GM18909 (cell line): ENCODE measurements around the gene GNG4.
"Not testable (repeated sequence)": the region's sequence is repeated elsewhere in the genome, so short reads cannot be mapped to it uniquely, and the experiment has no call there.

Experiments
- ATAC-seq: cut with Tn5 transposase; IDR thresholded peaks from one replicate; pipeline ENCODE4 v1.9.1; 2021; ENCODE audit warnings: mild to moderate bottlenecking; ENCODE audit not compliant: unreplicated experiment, poor library complexity

The GNG4 gene

GRCh38 chr1:235650341-235651169, 971 bp upstream of the GNG4 start:
- no peak for ATAC-seq

- peak; percentile 48 for ATAC-seq
Observed at GRCh38 chr1:235648954-235649367, 623 bp downstream of the GNG4 start.

GRCh38 chr1:235648407-235648907, 1.1 kb downstream of the GNG4 start:
- ATAC-seq: no peak

DNA sequence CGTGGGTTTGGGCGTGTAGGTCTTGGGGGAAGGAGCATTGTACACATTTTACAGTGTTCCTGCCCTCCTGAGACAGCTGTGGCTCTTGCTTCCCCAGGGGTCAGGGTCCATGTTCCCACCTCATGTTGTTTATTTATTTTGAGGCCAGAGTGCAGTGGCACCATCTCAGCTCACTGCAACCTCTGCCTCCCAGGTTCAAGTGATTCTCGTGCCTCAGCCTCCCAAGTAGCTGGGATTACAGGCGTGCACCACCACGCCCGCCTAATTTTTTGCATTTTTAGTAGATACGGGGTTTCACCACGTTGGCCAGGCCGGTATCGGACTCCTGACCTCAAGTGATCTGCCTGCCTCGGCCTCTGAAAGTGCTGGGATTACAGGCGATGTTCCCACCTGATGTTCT, 2.0 kb downstream of the GNG4 start:
- ATAC-seq: not testable (repeated sequence)

GRCh38 chr1:235646463-235646862, 3.1 kb downstream of the GNG4 start:
- no peak for ATAC-seq

GRCh38 chr1:235644693-235645305, 4.8 kb downstream of the GNG4 start:
- ATAC-seq: no peak

GRCh38 chr1:235643837-235644692, 5.5 kb downstream of the GNG4 start:
- ATAC-seq: no peak

- ATAC-seq: no peak
Observed at GRCh38 chr1:235642943-235643371, 6.6 kb downstream of the GNG4 start.

- peak; percentile 63 for ATAC-seq
Observed at GRCh38 chr1:235642011-235642942, 7.3 kb downstream of the GNG4 start.

GRCh38 chr1:235640580-235640979, 9.0 kb downstream of the GNG4 start:
- no peak for ATAC-seq

GRCh38 chr1:235639226-235640205, 10.1 kb downstream of the GNG4 start:
- ATAC-seq: no peak

GRCh38 chr1:235638612-235639011, 11.0 kb downstream of the GNG4 start:
- ATAC-seq: not testable (repeated sequence)

DNA sequence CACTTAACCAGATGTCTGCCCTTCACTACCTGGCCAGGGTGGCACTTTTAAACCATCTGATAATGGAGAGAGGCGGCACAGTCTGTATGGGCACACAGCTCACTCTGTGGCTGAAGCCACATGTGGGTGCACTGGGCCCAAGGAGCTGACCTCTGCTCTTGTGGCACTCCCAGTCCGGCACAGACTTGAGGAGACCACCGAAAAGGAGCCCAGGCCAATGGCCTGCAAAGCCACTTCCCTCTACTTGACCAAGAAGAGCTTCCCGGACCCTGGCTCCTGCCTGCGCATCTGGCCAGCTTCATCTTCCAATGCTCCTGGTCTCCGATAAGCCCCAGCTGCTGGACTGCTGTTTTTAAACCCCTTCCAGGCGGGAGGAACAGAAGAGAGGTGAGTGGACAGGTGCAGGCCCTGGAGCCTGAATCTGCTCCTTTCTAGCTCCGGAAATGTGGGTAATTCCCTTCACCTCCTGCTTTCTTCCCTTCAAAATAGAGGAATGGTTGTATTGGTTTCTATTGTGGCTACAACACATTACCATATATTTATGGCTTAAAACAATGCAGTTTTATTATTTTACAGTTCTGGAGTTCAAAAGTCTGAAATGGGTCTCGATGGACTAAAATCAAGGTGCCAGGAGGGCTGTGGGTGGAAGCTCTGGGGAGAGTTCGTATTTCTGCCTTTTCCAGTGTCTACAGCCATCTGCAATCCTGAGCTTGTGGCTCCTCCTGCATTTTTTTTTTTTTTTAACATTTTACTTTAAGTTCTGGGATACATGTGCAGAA, 11.6 kb downstream of the GNG4 start:
- no peak for ATAC-seq

- no peak for ATAC-seq
Observed at GRCh38 chr1:235635938-235636662, 13.5 kb downstream of the GNG4 start.

- ATAC-seq: peak; percentile 76
Observed at GRCh38 chr1:235632506-235633401, 16.8 kb downstream of the GNG4 start.

DNA sequence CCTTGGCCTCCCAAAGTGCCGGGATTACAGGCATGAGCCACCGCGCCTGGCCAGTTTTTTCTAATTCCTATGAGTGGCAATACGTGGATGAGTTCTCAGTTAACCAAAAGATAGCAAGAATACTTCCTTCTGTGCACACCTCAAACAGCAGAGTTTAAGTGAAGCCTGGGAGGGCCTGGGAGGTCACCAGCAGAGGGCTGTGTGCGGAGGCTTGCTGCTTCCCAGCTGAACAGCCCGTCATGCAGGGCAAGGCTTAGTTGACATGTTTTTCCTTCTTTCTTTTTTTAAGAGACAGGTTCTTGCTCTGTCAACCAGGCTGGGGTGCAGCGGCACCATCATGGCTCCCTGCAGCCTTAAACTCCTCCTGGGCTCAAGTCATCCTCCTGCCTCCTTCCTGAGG, 17.8 kb downstream of the GNG4 start:
- no peak for ATAC-seq
